GM21619 (cell line): ENCODE measurements around the gene CCDC117.
A peak's percentile ranks its signal among the peaks of the same experiment; 100 is the strongest.
"Not testable (repeated sequence)": the region's sequence is repeated elsewhere in the genome, so short reads cannot be mapped to it uniquely, and the experiment has no call there.

Experiments used
- ATAC-seq: cut with Tn5 transposase; IDR thresholded peaks from one replicate; pipeline ENCODE4 v1.9.1; 2021; ENCODE audit not compliant: unreplicated experiment

Gene CCDC117

DNA sequence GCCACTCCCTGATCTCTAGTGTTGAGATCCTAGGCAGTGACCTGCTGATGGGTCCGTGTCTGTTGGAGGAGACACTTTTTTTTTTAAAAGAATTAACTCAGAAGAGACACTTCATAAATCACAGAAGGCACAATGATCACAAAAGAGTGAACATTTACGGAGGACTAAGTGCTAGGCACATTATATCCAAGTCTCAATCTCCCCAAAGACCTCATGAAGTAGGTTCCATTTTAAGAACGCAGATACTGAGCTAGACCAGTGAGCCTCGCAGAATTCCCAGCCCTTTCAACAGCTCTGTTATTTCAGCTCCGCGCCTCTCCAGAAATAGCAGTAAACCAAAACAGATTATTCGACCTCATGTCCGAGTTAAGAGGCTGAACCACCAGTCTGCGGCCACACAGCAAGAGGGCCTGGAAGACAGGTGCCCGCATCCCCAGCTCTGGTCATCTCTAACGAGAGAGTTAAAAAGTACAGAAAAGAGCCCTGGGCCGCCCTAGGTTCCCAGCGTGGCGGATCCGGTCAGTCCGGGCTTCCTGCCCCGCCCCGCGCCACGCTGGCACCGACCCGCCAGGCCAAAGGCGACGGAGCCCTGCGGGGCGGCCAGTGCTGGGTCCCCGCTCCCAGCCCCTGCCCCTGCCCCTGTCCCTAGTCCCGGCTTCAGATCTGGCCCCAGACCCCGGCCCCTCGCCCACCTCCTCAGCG is 27.3 kb downstream of the CCDC117 start:
- ATAC-seq: peak; percentile 17

DNA sequence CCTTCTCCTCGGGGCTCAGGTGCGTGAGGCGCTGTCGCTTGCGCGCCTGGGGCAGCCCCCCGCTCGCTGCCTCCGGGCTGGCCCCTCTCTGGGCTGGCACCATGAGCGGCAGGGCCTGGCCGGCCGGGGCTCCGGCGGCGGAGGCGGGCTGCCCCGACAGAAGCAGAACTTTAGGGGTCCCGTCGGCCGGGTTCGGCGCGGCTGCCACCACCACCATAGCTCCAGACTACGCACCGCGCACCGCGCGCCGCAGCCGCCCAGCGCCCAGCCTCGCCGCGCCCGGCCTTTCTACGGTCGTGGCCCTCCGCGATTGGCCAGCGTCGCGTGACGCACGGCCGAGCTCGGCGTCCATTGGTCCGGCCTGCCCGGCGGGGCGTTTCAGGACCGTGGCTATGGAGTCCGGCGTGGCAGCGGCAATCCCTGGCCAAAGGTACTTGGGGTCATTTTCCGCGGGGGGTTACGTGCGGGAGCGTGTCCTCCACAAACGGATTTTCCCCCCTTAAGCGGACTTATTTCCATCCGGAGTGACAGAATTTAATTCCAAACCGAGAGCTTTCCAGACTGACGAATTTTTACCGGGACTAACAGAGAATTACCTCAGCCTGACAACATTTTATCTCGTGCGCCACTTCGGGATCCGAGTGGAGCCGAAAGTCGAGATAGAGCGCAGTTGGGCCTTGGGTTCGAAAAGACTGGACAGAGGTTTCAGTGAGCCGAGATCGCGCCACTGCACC is 28.0 kb downstream of the CCDC117 start, which contains the start of gene XBP1:
Gene XBP1 (minus strand): TSS at position 262 of the 734 bp plus-strand sequence.
- ATAC-seq: peak; percentile 76

DNA sequence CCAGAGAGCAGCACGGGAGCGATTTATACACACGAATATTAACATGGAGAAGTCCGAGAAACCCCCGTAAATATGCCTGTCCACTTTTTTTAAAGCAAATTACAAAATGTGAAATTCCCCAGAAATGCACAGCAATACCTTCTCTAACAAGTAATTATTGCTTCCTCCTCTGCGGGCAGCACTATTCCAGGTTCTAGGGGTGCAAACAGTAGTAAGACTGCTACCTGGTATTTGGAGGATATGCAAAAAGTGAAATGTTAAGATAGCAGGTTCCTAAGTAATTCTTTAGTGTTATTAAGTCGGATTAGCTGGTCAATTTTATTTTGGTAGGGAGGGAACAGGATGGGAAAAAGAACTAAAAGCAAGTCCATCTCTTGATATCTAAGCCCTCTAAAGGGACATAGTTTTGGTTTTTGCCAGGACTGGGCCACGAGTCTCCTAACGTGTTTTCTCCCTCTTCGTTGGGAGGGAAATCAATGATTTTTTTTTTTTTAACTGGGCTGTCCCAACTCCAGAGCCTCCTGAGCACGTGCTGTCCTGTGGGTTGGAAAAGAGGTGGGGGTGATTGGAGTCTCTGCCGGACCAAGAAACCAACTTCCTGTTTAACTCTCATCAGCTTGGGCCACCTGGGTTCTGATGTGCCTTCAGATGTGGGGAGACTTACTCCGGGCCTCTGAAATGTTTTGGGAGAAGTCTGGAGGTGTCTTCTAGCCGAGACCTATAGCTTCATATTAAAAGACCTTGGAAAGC is 29.5 kb downstream of the CCDC117 start:
- ATAC-seq: no peak

GRCh38 chr22:28802595-28803123 is 30.2 kb downstream of the CCDC117 start:
- no peak for ATAC-seq

DNA sequence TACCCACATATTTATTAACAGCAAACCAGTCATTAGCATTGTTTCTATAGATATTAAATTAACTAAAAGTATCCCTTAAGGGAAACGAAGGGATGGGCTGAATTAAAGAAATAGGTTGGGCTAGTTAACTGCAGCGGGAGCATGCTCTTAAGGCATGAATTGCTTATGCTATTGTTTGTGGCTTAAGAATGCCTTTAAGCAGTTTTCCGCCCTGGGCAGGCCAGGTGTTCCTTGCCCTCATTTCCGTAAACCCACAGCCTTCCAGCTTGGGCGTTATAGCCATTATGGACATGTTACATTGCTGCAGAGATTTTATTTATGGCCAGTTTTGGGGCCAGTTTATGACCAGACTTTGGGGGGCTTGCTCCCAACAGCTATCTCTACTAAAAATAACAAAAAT is 32.9 kb downstream of the CCDC117 start:
- ATAC-seq: not testable (repeated sequence)

DNA sequence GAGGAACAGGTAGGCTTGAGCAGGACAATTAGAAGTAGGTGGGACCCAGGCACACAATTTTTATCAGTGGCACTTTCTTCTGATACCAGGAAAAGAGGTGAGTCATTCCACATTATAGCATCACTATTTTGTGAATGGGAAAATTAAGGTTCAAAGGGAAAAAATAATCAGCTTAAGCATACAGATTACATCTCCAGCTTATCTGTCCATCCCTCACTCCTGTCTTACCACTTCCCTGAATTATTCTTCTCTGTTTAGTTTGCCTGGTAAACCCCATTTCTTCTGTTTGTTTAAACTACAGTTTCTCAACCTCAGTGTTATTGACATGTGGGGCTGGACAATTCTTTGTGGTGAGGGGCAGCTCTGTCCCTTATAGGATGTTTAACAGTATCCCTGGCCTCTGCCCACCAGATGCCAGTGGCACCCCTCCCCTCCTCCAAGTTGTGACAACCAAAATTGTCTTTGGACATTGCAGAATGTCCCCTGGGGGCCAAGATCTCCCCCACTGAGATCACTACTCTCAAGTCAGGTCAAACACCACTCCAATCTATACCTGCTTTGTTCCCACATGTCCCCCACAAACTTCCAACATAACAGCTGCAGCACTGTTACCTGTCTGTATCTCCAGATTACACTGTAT is 36.3 kb downstream of the CCDC117 start:
- no peak for ATAC-seq

GRCh38 chr22:28810821-28811491 is 38.5 kb downstream of the CCDC117 start:
- ATAC-seq: no peak

DNA sequence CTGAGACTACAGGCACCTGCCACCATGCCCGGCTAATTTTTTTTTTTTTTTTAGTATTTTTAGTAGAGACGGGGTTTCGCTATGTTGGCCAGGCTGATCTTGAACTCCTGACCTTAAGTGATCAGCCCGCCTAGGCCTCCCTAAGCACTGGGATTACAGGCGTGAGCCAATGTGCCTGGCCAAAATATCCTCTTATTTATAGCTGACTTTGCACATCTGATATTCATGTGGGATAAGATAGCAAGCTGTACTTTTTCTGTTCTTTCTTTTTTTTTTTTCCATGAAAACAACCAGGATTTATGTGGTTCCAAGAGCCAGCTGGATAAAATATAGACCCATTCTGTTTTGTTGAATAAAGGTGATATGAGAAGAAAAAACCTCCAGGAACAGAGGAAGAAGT is 40.0 kb downstream of the CCDC117 start:
- no peak for ATAC-seq

- ATAC-seq: no peak
Observed at GRCh38 chr22:28813772-28814518, 41.5 kb downstream of the CCDC117 start.

DNA sequence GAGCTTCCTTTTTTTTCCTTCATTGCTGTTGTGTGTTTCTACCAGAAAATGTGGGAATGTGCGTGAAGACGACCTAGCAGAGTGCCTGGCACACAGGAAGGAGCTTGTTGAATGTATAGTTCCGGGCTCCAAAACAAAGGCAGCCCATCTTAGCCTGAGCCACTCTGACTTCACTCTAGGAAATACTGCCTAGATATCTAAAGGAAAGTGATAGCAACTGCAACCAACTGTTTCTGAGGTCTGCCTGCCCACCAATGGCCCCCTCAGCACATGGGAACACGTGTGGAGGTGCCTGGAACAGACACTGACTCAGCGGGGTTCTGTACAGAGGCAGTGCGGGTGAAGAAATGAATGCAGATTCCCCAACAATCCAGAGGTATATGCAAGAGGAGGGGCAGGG is 42.6 kb downstream of the CCDC117 start:
- no peak for ATAC-seq

DNA sequence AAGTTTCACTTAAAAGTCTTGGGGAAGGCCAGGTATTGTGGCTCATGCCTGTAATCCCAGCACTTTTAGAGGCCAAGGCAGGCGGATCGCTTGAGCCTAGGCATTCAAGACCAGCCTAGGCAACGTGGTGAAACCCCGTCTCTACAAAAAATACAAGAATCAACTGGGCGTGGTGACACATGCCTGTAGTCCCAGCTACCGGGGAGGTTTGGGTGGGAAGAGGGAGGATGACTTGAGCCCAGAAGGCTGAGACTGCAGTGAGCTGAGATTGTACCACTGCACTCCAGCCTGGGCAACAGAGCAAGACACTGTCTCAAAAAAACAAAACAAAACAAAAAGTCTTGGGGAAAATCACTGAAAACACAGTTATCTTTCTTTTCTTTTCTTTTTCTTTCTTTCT is 43.2 kb downstream of the CCDC117 start:
- ATAC-seq: no peak

GRCh38 chr22:28817064-28817463 is 44.6 kb downstream of the CCDC117 start:
- ATAC-seq: no peak

DNA sequence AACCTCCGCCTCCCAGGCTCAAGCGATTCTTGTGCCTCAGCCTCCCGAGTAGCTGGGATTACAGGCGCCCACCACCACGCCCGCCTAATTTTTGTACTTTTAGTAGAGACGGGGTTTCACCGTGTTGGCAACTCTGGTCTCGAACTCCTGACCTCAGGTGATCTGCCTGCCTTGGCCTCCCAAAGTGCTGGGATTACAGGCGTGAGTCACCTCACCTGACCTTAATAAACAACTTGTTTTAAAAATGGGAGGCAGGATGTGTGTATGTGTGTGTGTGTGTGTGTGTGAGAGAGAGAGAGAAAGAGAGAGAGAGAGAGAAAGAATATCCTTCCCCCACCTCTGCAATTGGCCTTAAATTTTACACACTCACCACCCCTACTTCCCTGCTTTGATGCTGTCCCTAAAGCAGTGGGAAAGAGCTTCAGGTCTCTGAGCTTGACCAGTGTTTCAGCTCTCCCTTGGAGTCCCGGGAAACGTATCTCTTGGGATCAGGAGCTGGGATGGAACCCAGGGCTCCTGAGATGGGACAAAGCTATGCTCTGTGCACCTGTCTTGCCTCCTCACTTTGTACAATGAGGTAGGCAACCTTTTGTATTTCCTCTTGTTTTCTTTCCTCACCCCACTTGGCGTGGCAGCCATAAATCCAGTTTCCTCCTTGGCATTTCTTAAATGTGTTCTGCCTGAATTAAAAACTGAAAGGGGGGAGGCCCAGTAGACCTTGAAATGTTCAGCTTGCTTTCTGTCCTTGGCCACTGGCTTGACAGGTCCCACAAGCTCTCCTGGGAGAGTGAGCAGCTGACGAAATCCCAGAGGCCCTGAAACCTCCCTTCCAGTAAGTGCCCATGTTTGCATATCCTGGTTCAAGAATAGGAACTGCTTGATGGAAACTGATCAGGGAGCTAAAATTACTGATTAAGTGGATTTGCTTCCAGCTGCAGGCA is 45.7 kb downstream of the CCDC117 start:
- ATAC-seq: no peak

DNA sequence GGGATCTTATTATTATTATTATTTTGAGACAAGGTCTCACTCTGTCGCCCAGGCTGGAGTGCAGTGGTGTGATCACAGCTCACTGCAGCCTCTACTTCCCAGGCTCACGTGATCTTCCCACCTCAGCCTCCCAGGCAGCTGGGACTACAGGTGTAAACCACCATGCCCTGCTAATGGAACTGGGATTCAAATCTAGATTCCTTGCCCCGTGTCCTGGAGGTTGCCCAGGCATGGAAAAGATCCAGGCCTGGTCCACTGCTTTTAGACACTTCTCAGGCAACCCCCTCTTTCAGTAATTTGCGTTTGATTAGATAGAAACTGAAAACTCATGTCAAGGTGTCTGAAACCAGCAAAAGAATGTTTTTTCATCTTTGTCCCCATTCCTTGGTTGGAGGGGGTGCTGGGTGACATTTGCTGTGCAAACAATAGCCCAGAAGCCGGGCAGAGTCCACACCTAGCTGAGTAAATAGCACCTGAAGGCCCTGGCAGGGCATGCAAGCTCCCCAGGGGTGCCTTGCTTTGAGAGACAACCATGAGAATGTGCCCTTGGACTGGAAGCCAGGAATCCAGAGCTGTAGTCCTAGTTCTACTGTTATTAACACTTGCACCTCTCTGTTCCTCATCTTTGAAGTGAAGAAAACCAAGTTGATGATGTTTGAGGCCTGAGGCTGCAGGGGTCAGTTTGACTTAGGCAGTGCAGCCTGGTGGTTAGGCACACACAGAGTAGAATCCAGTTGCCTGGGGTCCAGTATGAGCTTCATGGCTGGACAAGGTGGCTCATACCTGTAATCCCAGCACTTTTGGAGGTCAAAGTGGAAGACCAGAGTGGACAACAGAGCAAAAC is 47.0 kb downstream of the CCDC117 start:
- no peak for ATAC-seq

DNA sequence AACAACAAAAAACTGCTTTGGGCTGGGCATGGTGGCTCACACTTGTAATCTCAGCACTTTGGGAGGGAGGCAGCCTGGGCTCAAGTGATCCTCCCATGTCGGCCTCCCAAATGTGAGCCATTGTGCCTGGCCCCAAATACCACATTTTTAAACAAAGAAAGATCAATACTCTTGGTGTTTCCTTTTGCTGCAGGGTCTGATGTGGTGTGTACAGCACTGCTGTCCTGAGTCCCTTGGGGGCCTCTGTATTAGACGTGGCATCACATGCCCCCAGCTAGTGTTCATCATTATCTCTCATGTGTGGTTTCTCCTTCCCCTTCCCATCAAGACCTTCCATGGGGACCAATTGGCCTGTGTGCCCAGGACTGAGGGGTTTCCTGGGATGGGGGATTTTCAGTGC is 48.4 kb downstream of the CCDC117 start:
- ATAC-seq: no peak

- ATAC-seq: no peak
Observed at GRCh38 chr22:28821452-28821851, 49.0 kb downstream of the CCDC117 start.

DNA sequence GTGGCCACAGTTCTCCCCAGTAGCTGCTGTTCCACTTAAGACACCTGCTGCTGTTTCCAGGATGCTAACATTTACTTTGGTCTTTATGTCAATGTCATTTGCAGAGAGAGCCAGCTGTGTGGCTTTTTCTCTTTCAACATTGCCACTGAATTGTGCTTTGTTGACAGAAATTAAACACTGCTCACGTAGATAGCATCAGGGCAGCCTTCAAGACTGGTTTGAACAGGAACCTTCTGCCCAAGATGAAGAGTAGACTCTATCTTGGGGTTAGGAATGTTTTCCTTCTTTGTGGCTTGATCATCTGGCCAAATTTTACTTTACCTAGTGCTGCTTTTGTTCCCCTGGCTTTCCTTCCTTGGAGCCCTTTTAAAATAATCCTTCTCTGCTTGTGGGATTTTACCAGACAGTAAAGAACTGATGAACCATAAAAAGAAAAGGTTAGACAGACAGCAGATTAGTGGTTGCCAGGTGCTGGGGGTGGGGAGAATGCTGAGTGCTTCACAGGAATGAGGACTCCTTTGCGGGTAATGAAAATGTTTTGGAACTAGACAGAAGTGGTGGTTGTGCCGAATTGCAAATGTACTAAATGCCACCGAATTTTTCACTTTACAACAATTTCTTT is 50.5 kb downstream of the CCDC117 start:
- no peak for ATAC-seq
